Mesenteric fat pad (tissue), 1 donor: Measurements from ENCODE around the gene TRIM44. TPM values are rescaled to one million over a fixed set of nuclear protein-coding genes. Genes with fewer than 3 reads are reported as not detected.
"Not testable (repeated sequence)": the region's sequence is repeated elsewhere in the genome, so short reads cannot be mapped to it uniquely, and the experiment has no call there.

Experiments
- DNase-seq: peaks from one replicate; pipeline ENCODE4 v3.0.0-alpha.2; 2020; ENCODE audit warnings: low spot score
- total RNA-seq: library from RNA; stranded (reverse); fragmentation: NEBNext Ultra II Directional; extraction: Animal tissue kit (Norgen Biotek cat#: 25700); gene quantifications from one replicate; pipeline ENCODE4 v1.2.1, GENCODE V29; 2021
- donor health status: DM: yes; HTN: yes; CAD: no.

TRIM44 gene
- total RNA-seq, 1 donor from 2014 or later = 74.0 TPM

DNA sequence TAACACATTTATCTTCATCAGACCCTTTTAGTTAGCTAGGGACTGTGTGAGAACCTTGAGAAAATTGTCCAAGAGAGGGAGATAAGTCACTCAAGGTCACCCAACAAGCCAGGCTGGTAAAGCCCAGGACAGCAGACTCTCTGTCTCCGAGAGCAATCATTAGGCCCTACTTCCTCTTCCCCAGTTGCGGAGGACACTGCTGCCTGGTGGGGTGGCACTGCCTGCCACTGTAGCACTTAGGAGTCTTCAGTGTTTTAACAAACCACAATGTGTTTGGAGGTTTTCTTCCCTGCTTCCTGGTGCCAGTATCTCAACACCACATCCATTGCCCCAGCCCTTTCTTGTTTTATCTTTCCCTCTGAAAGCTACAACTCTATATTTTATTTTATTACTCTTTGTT, 149.2 kb downstream of the TRIM44 start:
- no peak for DNase-seq

DNA sequence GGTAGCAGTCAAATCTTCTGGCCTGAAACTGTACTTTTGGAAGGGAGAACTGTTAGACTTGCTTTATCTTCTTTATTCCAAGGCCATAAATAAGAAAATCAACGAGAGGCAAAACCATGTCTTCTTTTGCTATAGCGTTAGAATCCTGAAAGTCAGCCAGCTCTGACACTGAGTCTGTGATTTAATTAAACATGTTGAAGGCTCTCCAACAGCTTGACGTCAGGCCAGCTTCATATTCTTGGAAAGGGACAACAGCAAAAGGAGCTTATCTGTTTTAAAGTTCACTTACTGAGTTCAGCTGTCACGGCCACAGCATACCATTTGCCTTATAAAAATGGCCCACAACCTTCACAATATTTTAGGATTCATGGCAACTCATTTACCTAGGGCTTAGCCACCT, 150.3 kb downstream of the TRIM44 start:
- DNase-seq = no peak

DNA sequence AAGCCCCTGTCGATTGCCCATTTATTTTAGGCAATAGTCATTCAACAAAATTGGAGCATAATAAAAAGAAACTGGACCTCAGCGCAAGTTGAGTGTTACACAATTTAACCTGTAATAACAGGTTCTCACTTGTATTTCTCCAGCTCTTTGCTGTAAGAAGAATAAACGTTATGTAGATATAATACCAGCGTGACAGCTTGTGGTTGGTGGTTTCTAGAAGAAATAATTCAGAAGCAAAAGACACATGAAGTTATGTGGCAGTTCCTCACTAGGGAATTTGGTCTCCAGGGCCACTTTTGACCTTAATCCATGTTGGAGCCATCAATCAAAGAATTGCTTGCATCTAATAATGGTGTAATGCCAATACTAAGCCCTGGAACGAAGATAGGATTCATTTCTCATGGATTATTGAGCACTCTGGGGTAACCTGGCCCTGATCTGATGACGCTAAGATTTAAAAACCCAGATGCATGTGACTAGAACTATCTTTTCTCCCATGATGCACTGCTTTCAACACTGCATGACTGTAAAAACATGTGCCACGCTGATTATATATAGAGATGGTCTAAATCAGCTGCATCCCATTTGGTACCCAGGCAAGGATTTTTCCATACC, 151.6 kb downstream of the TRIM44 start:
- no peak for DNase-seq

DNA sequence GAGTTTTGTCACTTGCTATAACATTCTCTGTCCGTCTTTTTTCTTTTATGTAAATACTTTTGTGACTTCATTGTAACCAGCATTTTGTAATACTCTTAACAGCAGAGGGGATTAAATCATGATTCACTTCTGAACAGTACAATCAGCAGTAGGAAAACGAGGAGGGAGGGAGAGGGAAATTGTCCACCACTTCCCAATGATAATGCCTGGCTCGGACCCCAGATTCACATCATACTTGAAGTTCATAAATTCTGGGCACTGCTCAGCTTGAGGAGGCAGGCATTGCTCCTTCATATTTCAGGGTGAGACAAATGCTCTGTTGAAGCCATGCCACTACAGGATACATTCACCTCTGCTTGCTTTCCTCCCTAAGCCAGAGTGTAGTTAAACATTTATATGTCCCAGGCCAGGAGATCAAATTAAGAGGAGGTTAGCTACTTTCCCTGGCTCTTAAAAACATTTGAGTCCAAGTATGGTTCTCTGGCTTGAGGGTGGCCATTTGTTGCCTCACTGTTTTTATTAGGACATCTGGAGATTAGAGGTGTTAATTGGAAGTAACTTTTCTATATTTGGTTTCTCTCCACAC, 152.2 kb downstream of the TRIM44 start:
- DNase-seq = no peak

DNA sequence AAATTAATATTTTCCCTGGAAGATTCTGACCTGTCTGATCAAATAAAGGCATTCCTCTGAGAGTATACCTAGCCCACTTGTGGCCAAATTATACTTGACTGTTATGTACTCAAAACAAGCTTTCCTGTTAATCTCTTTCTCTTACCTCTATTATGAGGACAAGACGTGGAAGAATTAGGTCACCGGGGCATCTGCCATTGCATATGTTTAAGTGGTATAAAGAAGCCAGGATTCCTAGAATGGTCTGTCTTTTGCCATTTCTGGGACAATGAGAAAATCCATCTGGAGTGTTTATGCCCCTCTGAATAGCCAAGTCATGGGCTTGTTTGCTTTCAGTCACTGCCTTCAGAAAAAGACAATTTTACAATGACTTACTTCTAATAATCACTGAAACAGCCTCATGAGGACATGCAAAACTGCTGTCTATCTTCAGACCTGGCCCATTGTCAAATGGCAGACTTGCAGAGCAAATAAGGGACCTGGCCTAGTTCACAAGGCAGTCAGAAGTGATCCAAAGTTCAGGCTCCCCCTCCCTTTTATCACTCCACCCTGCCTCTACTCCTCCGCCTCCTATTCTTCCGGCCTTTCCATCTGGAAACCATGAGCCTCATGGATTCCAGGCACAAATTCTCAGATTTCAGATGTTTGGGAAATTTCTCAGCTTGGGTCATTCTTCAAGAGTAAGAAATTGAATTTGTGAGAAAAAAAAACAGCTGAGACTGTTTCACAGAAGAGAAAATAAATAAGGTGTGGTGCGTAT, 153.2 kb downstream of the TRIM44 start:
- no peak for DNase-seq

DNA sequence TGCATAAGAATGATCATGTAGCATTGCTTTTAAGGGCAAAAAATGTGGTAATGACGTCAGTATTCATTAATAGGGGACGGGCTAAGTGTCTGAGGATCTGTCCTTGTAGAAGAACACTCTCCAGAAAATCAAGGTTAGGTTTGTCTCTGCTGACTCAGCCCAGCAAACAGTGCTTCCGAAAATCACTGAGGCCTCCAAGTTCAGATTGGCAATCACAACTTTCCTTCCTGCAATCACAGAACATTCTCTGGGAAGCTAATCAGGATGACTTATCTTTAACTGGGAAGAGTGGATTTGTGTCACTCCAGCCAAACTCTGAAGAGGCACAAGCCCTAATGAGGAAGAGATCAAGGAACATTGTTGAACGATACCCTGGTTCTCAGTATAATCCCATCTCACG, 158.0 kb downstream of the TRIM44 start:
- no peak for DNase-seq

DNA sequence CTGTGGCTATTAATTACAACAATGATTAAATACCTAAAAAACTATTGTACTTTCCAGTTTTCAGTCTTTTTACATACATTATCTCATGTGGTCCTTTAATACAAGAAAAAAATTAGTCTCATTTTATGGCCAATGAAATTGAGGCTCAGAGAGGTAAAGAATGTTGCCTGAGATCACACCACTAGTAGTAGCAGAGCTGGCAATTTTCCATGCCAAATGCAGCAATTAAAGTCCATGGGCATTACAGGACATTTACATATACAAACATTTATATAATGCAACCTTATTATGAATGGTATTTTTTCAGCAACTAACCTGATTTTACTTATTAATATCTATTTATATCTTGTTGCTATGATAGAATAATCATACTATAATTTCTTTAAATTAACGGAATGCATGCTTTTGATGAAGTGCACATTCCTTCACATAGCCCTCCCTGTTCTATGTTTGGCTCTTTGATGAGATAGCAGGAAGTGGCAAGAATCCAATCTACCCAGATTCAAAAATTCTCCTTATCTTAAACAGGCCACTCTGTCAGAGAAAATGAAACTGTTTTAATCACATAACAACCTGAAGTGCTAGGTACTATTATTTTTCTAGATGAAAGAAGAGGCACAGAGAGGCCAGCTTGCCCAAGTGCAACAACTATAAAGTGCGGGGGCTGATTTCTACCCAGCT, 160.4 kb downstream of the TRIM44 start:
- DNase-seq = no peak

DNA sequence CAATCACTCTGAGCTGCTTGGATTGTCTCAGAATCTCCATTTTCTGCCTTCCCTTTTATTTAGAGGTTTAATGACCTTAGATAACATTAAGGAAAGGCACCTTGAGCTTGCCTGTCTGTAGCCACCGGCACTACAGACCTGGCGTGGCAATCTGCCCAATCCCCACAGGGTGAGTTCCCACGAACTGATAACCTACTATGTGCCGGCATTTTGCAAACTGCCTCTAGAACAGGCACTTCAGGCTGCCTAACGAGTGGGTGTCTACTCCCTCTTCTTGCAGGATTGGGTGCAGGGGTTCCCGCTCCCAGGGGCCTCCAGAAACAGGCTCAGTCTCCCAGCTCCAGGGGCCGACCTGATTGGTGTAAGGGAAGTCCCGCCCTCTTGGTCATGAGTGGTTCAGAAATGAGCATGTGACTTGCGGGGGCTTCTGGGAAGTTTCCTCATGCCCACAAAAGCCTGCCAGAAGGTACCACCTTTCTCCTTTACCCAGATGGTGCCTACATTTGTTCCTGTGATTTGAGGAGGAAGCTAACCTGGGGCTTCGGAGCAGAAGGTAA, 161.2 kb downstream of the TRIM44 start:
- no peak for DNase-seq

DNA sequence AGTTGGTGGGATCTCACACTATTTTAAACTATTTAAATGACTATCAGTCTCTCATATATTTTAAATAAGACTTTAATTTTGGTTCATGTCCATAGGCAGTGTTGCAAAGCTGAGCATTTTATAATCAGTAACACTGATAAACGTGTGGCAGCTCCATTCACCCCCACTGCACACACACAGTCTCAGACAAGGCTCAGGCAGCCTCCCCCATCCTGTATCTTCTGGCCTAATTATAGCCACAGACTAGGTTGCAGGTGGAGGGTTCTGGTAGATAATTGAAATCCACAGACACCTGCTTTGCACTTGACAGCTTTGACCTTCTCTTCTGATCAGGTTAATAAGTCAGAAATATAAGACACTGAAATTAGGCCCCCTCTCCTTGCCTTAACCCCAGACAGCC, 162.8 kb downstream of the TRIM44 start:
- DNase-seq = no peak

DNA sequence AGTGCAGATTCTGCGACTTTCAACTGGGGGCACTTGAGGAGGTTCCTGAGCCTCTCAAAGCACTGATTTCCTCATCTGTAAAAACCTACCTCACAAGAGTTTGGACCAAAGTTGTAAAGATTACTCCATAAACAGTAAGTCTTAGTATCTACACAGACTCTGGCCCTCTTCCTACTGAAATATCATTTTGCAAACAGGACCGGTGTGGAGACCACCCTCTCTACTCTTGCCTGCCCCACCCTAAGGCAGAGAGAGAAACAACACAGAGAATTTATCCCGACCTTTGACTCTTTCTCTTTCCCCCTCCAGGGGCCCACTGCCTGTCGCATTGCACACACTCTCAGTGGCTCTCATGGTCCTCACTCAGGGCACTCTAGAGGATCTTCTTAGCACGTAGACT, 163.4 kb downstream of the TRIM44 start:
- DNase-seq = no peak

DNA sequence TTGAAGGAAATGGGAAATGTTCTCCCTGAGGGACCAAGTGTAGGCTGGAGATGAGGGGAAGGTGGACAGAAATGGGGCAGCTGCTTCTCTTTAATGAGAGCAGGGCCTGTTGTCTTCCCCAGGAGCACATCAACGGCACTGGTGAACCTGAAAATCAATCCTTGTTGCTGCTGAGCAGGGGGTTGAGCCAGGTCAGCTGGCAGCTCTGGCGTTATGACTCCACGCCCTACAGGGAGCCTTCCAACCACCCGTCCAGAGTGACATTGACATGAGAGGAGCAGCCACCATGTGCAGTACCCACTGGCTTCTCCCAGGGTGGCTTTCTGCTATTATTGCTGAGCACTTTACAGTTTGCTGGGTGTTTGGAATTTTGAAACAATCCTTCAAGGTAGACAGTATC, 164.4 kb downstream of the TRIM44 start:
- no peak for DNase-seq

DNA sequence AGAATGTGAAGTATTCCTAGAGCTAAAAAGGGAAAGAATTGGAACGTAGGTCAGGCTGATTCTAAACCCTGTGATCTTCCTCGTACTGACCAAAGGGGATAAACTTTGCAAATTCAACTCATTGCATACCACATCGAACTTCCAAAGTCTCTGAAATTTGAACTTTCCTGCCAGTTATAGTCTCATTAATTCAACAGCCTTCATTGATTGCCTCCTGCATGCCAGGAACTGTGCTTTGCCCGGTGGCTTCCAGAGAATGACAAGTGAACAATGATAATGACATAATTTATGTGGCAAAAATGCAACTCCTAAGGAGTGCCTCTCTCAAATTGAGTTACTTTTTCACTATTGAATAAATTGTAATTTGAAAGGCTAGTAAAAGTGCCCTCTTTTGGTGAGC, 173.6 kb downstream of the TRIM44 start:
- DNase-seq = no peak

DNA sequence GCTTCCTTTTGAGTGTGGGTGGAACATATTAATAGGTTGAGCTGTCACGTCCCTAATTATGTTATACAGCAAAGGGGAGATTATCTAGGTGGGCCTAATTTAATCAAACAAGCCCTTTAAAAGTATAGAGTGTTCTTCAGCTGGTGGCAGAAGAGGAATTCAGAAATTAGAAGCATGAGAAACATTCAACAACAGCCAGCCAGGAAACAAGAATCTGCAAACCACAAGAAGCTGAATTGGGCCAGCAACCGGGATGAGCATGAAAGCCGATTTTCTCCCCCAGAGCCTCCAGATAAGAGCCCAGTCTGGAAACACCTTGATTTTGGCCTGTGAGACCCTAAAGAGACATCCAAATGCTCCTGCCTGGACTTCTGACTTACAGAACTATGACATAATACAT, 175.5 kb downstream of the TRIM44 start:
- no peak for DNase-seq

DNA sequence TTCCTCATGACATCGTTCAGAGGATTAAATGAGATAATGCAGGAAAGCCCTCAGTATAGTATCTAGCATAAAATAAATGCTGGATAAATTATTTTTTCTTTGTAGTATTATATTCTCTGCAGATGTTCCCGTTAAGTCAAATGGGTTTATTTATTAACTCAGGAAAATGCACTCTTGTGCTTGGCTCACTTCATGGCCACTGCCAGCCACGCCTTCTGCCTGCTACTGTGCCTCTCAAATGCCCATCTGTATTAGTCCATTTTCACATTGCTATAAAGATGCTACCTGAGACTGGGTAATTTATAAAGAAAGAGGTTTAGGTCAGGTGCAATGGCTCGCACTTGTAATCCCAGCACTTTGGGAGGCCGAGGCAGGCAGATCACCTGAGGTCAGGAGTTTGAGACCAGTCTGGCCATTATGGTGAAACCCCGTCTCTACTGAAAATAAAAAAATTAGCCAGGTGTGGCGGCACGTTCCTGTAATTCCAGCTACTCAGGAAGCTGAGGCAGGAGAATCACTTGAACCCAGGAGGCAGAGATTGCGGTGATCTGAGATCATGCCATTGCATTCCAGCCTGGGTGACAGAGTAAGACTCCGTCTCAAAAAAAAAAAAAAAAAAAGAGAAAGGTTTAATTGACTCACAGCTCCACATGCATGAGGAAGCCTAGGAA, 176.3 kb downstream of the TRIM44 start:
- not testable (repeated sequence) for DNase-seq

DNA sequence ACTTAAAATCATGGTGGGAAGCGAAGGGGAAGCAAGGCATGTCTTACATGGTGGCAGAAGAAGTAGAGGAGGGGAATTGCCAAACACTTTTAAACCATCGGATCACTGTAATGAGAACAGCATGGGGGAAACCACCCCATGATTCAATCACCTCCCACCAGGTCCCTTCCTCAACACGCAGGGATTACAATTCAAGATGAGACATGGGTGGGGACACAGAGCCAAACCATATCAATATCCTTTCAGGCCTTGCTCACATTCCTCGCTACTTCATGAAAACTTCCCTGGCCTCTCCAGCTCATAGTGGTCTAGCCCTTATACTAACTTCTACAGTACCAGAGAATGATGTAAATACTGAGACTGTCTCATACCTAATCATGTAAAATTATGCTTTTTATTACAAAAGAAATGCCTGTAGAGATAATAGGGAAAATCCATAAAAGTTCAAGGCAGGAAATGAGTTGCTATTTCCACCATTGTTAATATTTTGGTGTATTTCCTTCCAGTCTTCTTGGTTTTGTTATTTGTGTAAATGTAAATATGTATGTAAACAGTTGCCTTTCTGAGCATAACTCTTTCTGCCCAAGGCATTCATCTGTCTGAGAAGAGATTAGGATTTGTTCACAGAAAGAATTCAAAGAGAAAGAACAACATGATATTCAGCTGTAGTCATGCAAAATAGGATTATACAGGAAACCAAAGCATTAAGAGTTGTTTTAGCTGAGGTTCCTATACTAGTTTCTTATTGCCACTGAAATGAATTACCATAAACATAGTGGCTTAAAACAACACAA, 177.0 kb downstream of the TRIM44 start:
- DNase-seq = no peak

DNA sequence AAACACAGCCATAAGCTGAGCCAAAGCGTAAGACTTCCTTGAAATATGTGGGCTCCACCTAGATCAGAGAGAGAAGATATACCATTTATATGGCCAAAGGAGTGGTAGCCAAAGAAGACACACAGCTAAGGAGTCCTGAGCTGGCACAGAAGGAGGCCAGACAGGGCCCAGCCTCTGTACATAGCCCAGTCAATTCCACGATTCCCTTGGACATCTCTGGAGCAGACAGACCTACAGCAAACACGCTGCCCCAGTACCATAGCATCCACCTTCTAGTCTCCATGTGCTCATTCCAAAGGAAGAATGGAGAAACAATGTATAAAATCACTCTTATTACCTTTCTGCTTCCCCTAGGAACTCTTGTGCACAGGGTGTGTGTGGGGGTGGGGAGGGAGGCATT, 179.2 kb downstream of the TRIM44 start:
- DNase-seq = peak; percentile 59

DNA sequence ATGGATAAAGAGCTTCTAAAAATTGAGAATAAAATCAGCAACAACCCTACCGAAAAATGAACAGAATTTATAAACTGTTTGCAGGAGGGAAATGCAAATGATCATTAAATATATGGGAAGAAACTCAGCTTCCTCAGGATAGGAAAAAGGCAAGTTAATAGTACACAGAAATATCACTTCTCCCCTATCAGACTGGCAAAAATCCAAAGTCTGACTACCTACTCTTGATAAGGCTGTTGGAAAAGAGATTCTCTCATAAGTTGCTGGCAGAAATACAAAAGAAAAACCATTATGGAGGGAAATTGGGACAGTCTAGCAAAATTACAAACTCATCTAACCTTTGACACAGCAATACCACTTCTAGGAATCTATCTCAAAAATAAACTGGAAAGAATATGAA, 180.4 kb downstream of the TRIM44 start:
- DNase-seq = no peak

DNA sequence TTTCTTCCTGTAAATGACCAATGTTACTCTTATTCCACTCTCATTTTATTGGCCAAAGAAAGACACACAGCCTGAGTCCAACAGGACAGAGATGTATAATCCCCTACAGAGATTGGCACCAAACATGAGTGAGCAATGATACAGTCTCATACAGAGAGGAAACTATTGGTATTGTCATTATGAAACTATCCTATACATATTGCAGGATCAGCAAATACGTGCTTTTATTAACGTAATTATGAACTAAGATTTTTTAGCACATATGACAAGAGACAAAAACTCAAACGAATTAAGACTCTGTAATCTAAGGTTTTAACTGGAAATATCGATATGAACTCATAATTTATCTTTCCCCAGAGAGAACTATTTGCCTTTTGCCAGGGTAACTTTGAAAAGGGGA, 182.0 kb downstream of the TRIM44 start:
- no peak for DNase-seq

DNA sequence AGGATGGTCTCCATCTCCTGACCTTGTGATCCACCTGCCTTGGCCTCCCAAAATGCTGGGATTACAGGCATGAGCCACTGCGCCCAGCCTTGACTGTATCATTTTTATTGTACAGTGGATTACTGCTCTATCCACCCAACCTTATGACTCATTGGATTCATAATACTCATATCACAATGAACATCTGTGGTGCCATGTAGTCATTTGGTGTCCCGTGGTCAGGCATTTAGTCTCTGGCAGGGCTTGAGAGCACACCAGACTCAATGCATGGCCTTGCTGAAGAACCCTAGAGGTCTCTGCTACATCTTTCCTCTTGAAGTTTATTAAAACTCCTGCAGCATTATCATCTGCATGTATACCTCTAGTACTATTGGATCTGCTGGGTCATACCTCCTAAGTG, 183.3 kb downstream of the TRIM44 start:
- DNase-seq = no peak

DNA sequence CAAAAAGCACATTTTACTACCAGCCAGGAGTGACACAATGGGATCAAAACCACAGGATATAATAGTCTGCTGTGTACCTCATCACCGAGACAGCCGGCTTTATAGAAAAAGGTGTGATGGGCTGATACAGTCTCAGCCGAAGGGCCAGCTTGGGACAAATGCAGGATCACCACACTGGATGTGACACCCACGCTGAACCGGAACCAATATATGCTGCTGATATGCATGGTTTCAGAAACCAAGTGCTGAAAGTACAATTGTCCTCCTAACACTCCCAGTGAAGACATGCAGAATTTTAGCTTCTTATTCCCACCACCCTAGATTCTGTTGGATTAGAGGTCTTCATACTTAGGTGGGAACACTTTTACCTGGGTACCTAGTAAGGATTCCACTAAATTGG, 184.3 kb downstream of the TRIM44 start:
- DNase-seq = no peak

DNA sequence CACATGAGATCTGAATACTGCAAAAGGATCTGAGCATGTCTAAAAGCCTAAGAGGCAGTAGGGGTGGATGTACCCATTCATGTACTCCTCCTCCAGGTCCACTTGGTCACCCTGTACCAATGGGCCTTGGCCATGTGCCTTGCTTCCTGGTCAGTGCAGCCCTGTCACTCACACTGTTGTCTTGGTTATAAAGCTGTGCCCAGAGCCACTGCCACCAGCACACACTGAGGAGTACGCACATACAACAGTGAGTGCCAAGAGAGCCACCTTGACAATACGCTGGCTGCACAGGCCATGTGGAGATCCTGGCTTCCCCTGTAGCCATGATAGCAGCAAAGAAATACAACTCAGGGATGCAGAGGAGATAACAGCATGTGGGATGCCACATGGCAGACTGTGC, 184.9 kb downstream of the TRIM44 start:
- no peak for DNase-seq
